ENCODE measurements around the gene SCARF2.
"Not testable (repeated sequence)": the region's sequence is repeated elsewhere in the genome, so short reads cannot be mapped to it uniquely, and the experiment has no call there.

SCARF2 gene

DNA sequence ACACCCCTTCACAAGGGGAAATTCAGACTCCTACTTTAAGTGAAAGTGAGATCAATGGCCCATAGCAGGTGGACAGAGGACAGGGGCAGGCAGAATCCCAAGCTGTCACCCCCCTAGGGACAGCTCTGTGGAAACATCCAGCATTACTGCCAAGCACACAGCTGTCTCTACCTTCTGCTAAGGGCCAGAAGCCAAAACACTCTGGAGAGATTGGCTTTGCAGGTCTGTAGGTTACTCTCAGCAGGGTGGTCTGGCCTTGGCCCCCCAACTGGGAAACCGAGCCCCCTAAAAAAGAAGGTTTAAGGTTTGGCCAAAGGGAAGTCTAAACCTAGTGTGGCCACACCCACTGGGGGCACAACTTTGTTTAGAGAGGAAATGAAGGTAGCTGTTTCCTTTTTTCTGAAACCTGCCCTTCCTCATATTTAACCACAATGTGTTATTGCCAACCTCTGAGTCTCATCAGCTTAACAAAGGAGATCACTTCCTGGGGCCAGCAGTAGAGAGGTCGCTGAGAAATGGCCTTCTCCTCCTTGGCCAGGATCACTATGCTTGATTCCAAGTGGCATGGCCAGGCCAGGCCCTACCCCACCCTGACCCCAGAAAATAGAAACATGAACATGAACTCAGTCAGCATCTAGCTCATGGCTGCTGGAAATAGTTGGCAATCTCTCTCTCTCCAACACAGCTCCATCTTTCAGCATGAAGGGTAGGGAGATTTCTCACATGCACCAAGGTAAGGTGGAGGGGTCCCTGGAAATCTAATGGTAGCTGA is 25.9 kb upstream of the SCARF2 start:
- DNase-seq, result no peak

DNA sequence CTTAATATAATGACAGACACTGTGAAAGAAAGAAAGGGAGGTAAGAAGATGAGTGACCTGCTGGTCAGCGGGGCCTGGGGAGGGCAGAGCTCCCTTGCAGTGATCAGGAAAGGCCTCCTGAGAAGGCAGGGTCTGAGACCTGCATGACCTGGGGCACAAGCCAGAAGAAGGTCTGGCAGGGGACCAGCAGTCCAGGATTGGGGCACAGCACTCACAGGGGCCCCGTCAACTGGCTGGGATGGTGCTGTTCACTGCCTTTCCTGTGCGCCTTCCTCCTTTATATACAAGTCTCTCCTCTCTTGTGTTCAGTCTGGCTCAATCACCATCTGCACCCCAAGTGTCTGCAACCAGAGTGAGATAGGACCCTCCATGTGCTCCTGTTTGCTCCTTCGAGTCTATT is 22.2 kb upstream of the SCARF2 start:
- DNase-seq, result no peak

GRCh38 chr22:20459152-20459542 is 21.5 kb upstream of the SCARF2 start:
- no peak for DNase-seq

- no peak for DNase-seq
Observed at GRCh38 chr22:20458530-20459151, 21.0 kb upstream of the SCARF2 start.

DNA sequence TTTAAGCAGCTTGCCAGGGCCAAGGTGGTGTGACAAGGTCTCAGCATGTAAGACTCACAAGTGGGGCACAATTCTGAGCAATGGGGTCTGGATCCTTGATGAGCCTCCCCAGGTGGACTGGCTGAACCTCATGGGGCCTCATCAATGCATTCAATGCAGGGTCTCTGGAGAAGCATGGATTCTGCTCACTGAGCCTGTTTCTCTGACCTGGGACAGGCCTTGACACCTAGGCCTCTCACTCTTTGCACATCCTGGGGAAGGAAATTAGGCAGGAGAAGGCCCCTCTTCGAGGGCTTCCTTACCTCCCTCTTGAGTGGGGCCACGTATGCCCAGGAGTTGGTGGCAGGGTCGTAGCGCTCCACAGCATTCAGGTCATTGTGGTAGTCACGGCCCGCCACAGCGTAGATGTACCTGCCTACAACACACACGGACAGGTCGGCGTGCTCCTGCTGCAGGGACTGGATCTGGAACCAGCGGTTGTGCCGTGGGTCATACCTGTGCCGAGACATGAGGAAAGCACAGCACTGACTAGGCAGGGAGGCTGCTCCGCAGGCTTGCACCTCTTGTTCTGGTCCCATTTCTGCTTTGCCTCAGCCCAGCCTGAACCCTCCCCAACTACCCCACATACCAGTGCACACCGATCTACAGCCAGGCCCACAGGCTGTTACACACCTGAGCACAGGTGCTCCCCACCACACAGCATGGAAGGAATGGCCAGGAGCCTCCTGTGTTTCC is 20.0 kb upstream of the SCARF2 start:
- no peak for DNase-seq

DNA sequence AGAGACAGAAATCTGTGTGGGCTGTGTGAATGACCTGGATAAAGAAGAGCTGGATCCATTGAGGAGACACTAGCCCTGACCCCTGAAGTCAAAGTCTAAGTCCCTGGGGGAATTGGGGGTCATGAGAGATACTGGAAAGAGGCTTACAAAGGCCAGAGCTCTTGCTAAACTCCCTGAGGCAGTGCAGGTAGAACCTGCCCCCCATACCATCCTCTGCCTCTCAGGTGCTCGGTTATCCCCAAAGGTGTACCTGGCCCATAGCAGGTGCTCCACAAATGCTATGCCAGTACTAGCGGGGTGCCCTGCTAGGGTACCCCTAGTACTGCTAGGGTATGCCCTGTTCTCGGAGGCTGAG is 19.1 kb upstream of the SCARF2 start:
- no peak for DNase-seq

- DNase-seq, result peak in 1 of 2 experiments; percentile 41
Observed at GRCh38 chr22:20456064-20456721, 18.6 kb upstream of the SCARF2 start.

DNA sequence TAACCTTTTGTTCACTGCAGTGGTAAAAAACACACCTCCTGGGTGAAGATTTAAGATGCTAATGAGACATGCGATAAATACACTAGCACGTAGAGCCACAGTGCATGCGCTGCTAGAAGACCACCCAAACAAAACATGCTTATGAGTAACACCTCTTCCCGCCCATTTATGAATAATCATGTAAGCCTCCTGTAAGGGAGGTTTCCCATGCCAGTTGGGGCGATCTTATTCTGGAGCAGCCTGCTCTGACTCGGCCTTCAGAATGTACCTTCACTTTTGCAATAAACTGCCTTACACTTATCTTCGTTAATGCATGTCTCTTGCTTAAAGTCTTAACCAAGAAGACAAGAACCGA is 18.1 kb upstream of the SCARF2 start:
- no peak for DNase-seq

DNA sequence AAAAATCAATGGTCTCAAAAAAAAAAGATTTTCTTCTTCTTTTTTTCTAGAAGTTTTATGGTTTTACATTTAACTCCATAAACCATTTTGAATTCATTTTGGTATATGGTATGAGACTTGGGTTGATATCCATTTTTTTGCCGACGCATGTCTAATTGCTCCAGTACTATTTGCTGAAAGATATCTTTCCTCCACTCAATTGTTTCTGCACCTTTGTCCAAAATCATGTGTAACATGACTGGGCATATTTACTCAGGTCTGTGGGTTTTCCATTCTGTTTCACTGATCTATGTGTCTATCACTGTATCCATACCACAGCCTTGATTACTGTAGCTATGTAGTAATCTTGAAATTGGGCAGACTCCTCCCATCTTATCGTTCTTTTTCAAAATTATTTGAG is 15.6 kb upstream of the SCARF2 start:
- DNase-seq, result no peak

- no peak for DNase-seq
Observed at GRCh38 chr22:20451920-20452319, 14.3 kb upstream of the SCARF2 start.

- not testable (repeated sequence) for DNase-seq
Observed at GRCh38 chr22:20451129-20451778, 13.6 kb upstream of the SCARF2 start.

- DNase-seq, result no peak
Observed at GRCh38 chr22:20450551-20450906, 12.9 kb upstream of the SCARF2 start.

DNA sequence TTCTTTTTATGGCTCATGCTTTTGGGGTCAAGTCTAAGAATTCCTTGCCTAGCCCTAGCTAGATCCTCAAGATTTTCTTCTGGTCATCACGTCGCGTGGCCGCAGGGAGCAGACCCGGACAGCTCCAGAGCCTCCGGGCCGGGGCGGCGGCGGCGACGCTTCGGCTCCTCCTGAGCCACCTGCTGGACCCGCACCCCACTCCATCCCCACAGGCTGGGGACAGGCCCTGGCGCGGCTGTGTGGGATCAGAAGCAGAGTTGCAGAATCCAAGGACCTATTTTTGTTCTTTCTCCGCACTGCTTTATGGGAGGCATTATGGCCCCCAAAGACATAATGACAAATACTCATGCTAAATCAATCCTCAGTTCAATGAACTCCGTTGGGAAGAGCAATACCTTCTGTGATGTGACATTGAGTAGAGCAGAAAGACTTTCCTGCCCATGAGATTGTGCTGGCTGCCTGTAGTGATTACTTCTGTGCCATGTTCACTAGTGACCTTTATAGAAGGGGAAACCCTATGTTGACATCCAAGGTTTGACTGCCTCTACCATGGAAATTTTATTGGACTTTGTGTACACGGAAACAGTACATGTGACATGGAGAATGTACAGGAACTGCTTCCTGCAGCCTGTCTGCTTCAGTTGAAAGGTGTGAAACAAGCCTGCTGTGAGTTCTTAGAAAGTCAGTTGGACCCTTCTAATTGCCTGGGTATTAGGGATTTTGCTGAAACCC is 12.4 kb upstream of the SCARF2 start:
- DNase-seq, result no peak

GRCh38 chr22:20448630-20449029 is 11.0 kb upstream of the SCARF2 start:
- DNase-seq, result no peak

DNA sequence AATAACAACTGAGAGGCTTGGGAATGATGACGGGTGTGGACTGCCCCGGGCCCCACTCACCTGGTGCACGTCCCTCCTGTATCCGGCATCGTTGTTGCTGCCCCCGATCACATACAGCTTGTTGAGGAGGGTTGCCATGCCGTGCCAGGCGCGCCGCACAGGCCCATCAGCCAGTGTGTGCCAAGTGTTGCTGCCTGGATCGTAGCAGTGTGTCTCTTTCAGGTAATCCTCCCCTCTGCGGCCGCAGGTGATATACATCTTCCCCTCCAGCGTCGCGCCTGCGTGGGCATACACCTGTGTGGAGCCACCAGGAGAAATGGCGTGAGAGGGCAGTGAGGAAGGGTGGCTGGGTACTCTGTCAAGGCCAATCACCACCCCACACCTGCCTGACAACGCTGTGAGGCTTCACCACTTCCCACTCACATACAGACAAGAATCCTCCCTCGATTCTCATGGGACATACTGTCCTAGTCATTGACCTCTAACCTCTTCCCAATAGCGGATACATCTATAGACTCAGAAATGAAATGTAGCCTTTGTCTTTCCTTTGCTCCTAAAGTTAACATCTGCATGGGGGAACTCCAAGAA is 8.9 kb upstream of the SCARF2 start:
- no peak for DNase-seq

GRCh38 chr22:20444325-20444724 is 6.7 kb upstream of the SCARF2 start:
- DNase-seq, result no peak

GRCh38 chr22:20442485-20443284 is 5.1 kb upstream of the SCARF2 start:
- DNase-seq, result no peak

DNA sequence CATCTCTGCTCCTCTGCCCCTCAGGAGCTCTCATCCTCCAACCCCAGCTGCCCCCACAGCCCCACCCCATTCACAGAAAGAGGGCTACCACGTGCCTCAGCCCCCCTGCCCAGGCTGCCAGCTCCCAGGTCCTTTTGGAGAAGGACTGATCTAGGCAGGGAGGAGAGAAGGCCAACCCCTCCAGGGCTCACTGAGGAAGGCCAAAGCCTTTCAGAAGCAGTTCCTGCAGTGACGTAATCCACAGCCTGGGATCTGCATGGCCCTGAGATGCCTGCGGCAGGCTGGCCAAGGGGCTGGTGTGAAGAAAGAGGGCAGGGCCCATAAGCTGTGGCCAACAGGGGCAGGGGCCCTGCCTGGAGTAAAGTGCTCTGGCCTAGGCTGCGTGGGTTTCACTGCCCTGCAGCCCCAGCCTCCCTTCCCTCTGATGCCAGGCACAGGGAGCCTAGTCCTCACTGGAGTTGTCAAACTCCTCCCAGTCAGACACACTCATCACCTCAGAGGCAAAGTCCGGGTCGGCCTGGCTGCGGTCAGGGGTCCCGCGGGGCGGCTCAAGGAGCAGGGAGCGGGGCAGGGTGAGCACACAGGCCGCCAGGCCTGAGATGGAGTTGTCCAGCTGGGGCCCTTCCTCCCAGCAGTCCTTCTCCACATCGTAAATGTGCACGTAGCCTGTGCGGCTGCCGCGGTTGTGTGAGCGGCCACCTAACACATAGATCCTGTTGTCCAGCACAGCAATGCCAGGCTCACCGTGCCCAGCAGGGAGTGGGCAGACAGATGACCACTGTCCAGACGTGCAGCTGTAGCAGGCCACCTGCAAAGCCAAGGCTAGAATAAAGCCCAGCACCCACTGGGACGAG is 4.2 kb upstream of the SCARF2 start:
- DNase-seq, result no peak

DNA sequence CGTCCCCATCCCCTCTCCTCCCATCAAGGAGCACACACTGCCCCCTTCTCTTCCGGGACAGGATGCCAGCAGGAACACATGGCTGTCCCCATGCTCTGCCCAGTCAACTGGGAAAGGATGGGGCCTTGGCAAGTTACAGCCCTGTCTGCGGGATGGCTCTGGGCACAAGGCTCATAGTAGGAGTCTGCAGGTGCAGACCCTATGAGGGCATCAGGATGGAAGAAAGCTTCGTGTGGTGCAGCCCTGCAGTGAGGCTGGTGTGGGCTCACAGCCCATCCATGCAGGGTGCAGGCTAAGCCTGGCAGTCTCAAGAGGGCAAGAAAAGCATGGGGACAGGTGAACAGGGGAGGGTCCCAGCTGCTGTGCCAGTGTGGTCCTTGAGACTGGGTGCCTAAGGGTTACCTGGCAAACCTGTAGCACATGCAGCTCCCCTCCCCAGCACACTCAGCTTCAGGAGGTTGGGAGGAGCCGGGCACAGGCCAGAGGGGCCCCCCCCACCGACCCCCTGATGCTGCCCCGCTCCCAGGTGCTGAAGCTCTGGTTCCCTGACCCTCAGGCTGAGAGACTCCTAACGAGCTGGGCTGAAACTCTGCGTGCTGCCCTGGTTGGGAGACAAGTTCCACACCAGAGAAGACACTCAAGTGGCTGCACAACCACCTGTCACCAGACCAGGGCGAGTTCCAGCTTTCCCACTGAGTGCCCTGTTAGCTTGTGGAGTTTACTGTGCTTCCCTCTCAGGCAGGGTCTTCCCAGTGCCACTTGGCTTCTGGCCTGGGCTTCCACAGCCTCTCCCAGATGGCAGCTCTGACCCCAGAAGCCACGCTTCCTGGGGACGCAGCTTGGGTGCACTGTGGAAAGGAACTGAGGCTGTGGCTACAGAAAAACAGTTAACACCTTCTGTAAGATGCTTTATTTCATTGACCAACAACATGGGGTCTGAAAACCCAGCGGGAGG is 3.3 kb upstream of the SCARF2 start:
- DNase-seq, result no peak
